Epithelial cell of esophagus (primary cell): ENCODE measurements around the gene SLC25A53.

Experiments
- DNase-seq: peaks from one replicate; pipeline ENCODE4 v3.0.0; 2010; ENCODE audit warnings: low read depth
- H3K4me3 ChIP-seq: 2 replicates; pipeline ENCODE4 v1.5.1; 2011; ENCODE audit warnings: mild to moderate bottlenecking, low read length, control low read depth
- TF ChIP-seq, protein P1 (sequence below): IDR thresholded peaks from 2 replicates; pipeline ENCODE4 v1.5.1; 2011; ENCODE audit warnings: low read depth, mild to moderate bottlenecking, low read length, control low read depth, inconsistent platforms; ENCODE audit not compliant: insufficient read depth; ENCODE audit errors: missing control alignments

SLC25A53 gene

DNA sequence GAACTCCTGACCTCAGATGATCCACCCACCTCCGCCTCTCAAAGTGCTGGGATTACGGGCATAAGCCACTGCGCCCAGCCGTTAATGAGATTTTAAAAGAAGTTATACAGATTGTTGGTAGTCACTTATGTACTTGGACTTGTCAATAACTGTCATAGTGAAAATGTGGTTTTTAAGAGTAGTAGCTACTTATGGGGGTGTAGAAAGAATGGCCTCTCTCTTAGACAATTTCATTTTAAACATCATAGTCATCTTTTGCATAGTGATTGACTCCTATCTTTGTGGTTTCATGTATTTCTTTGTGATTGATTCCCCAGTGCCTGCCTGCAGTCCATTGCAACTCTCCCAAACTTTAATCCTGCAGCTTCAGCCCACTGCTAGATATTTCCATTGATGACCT lies 26.9 kb upstream of the SLC25A53 start:
- TF ChIP-seq, protein P1, sequence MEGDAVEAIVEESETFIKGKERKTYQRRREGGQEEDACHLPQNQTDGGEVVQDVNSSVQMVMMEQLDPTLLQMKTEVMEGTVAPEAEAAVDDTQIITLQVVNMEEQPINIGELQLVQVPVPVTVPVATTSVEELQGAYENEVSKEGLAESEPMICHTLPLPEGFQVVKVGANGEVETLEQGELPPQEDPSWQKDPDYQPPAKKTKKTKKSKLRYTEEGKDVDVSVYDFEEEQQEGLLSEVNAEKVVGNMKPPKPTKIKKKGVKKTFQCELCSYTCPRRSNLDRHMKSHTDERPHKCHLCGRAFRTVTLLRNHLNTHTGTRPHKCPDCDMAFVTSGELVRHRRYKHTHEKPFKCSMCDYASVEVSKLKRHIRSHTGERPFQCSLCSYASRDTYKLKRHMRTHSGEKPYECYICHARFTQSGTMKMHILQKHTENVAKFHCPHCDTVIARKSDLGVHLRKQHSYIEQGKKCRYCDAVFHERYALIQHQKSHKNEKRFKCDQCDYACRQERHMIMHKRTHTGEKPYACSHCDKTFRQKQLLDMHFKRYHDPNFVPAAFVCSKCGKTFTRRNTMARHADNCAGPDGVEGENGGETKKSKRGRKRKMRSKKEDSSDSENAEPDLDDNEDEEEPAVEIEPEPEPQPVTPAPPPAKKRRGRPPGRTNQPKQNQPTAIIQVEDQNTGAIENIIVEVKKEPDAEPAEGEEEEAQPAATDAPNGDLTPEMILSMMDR: no peak
- no peak for DNase-seq
- H3K4me3 ChIP-seq: no peak overlapping the region

GRCh38 chrX:104173841-104174240 lies 17.0 kb upstream of the SLC25A53 start:
- no peak overlapping the region for H3K4me3 ChIP-seq
- TF ChIP-seq, protein P1: no peak
- no peak for DNase-seq

GRCh38 chrX:104172788-104173187 lies 16.0 kb upstream of the SLC25A53 start:
- H3K4me3 ChIP-seq: no peak overlapping the region
- DNase-seq: no peak
- TF ChIP-seq, protein P1: no peak

DNA sequence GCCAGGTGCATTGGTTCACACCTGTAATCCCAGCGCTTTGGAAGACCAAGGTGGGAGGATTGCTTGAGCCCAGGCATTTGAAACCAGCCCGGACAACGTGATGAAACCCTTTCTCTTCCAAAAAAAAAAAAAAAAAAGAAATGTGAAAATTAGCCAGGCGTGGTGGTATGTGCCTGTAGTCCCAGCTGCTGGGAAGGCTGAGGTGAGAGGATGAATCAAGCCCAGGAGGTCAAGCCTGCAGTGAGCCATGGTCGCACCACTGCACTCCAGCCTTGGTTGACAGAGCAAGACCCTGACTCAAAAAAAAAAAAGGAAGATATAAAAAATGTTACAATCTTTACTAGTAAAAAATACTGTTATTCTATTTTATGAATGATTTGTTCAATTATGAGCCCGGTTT lies 15.3 kb upstream of the SLC25A53 start:
- TF ChIP-seq, protein P1: no peak
- no peak for DNase-seq
- no peak overlapping the region for H3K4me3 ChIP-seq

- H3K4me3 ChIP-seq: peak overlapping the region; percentile 70
- no peak for DNase-seq
- TF ChIP-seq, protein P1: no peak
These were observed 11.3 kb upstream of the SLC25A53 start for GRCh38 chrX:104168127-104168526.

DNA sequence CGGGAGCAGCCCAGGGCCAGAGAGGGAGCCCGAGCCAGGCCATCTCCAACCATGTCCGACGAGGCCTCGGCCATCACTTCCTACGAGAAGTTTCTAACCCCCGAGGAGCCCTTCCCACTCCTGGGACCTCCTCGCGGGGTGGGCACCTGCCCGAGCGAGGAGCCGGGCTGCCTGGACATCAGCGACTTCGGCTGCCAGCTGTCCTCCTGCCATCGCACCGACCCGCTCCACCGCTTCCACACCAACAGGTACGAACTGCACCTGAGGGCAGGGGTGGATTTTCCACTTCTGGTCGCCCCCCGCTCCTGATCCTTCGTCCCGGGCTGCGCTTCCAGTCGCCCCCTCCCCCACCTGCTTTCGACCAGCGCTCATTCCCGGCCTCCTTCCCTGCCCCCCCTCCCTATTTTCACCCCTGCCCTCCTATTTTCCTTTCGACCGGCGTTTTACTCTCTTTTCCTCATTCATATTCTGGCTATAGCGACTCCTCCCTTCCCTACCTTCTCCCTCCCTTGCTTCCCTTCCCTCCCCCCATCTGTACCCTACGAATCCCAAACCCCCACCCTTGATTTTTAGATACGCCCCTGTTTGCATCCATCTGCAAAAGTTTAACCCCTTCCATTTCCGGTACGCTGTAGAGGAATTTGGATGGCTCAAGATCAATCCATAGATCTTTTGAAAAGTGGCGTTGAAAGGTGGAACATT lies 10.1 kb upstream of the SLC25A53 start:
- no peak for DNase-seq

More for the DNA sequence above, 10.1 kb upstream of the SLC25A53 start:
- TF ChIP-seq, protein P1: no peak
- H3K4me3 ChIP-seq: peak overlapping the region; percentile 70
